SK-N-MC (cell line): ENCODE measurements around the gene PLXNA2.

ENCODE experiments used
- EZH2 ChIP-seq: fragments of 200-600 bp; sonication (generic); IDR thresholded peaks from one replicate; pipeline ENCODE4 v1.6.1; 2017; ENCODE audit warnings: antibody characterized with exemption
- POLR2AphosphoS5 ChIP-seq: IDR thresholded peaks from 2 replicates; pipeline ENCODE4 v1.6.1; 2012; ENCODE audit warnings: mild to moderate bottlenecking, low read depth, low read length, borderline replicate concordance

DNA sequence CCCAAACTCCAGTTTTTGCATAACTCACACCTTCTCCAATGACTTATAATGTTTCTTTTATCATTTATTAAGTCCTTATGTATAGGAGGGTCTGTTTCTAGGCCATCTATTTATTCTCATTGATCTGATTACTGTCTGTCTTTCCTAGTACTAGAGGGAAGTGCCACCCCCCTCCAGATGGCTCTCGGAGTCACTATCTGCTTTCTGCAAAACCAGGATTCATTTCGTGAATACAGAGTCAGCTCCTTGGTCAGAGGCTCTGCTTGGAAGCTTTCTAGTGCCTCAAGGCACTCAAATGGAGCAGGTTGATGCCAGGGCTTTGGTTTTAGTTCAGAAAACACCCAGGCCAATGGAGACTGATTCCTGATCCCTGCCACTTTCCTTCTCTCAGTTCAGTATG is 231.0 kb downstream of the PLXNA2 start:
- TF ChIP-seq POLR2AphosphoS5 = no peak
- no peak for TF ChIP-seq EZH2
